MM.1S (cell line): ENCODE results near the gene NUP210L.

Experiments
- DNase-seq: peaks from one replicate; pipeline ENCODE4 v3.0.0-alpha.2; 2015
- H2AFZ ChIP-seq: fragments of 300-600 bp; sonication (generic); 2 replicates; pipeline ENCODE4 v1.6.0; 2016; ENCODE audit warnings: antibody characterized with exemption, low read length
- H3F3A ChIP-seq: fragments of 300-600 bp; sonication (generic); 2 replicates; pipeline ENCODE4 v1.6.1; 2016; ENCODE audit warnings: mild to moderate bottlenecking, antibody characterized with exemption, low read length, moderate library complexity, mixed read lengths; ENCODE audit not compliant: insufficient read depth
- H3K27ac ChIP-seq: fragments of 300-600 bp; sonication (generic); 2 replicates; pipeline ENCODE4 v1.5.1; 2016; ENCODE audit warnings: mild to moderate bottlenecking, low read length
- H3K27me3 ChIP-seq: fragments of 300-600 bp; sonication (generic); replicated peaks from 2 replicates; pipeline ENCODE4 v1.6.0; 2016; ENCODE audit warnings: low read length; ENCODE audit not compliant: insufficient read depth
- H3K36me3 ChIP-seq: fragments of 300-600 bp; sonication (generic); replicated peaks from 2 replicates; pipeline ENCODE4 v1.6.1; 2016; ENCODE audit warnings: mild to moderate bottlenecking, low read length, mixed read lengths; ENCODE audit not compliant: insufficient read depth
- H3K4me1 ChIP-seq: fragments of 300-600 bp; sonication (generic); 2 replicates; pipeline ENCODE4 v1.6.1; 2016; ENCODE audit warnings: low read length, mixed read lengths
- H3K4me2 ChIP-seq: fragments of 300-600 bp; sonication (generic); 2 replicates; pipeline ENCODE4 v1.6.0; 2016; ENCODE audit warnings: low read depth, low read length
- H3K4me3 ChIP-seq: fragments of 300-600 bp; sonication (generic); 2 replicates; pipeline ENCODE4 v1.5.1; 2016; ENCODE audit warnings: low read length, mixed read lengths
- H3K79me2 ChIP-seq: fragments of 300-600 bp; sonication (generic); 2 replicates; pipeline ENCODE4 v1.6.1; 2016; ENCODE audit warnings: mixed run types, low read length, mixed read lengths
- H3K9ac ChIP-seq: fragments of 300-600 bp; sonication (generic); 2 replicates; pipeline ENCODE4 v1.6.1; 2016; ENCODE audit warnings: low read length, mixed read lengths
- H3K9me2 ChIP-seq: fragments of 300-600 bp; sonication (generic); replicated peaks from 2 replicates; pipeline ENCODE4 v1.6.1; 2016; ENCODE audit warnings: mild to moderate bottlenecking, low read length, mixed read lengths; ENCODE audit not compliant: insufficient read depth
- H3K9me3 ChIP-seq: fragments of 300-600 bp; sonication (generic); replicated peaks from 2 replicates; pipeline ENCODE4 v1.6.1; 2016; ENCODE audit warnings: mild to moderate bottlenecking, low read length, mixed read lengths; ENCODE audit not compliant: insufficient read depth
- H4K20me1 ChIP-seq: fragments of 300-600 bp; sonication (generic); 2 replicates; pipeline ENCODE4 v1.6.1; 2016; ENCODE audit warnings: mild to moderate bottlenecking, low read length, moderate library complexity, mixed read lengths; ENCODE audit not compliant: insufficient read depth
- EZH2 ChIP-seq: fragments of 300-600 bp; sonication (generic); optimal IDR thresholded peaks from 2 replicates; pipeline ENCODE3; 2017; ENCODE audit warnings: low read depth, mild to moderate bottlenecking, antibody characterized with exemption, low read length, mixed read lengths
- EZH2phosphoT487 ChIP-seq: fragments of 300-600 bp; sonication (generic); IDR thresholded peaks from 2 replicates; pipeline ENCODE4 v1.6.1; 2018; ENCODE audit warnings: antibody characterized with exemption, low read length
- TF ChIP-seq, protein P1 (sequence below): fragments of 300-600 bp; sonication (generic); IDR thresholded peaks from 2 replicates; pipeline ENCODE4 v1.5.1; 2016; ENCODE audit warnings: antibody characterized with exemption, low read length, mixed read lengths

NUP210L gene

GRCh38 chr1:153978274-153978909, 176.5 kb downstream of the NUP210L start:
- H3K27ac ChIP-seq = no peak overlapping the region
- TF ChIP-seq EZH2phosphoT487 (no peak), EZH2 (no peak)
- TF ChIP-seq, protein P1, sequence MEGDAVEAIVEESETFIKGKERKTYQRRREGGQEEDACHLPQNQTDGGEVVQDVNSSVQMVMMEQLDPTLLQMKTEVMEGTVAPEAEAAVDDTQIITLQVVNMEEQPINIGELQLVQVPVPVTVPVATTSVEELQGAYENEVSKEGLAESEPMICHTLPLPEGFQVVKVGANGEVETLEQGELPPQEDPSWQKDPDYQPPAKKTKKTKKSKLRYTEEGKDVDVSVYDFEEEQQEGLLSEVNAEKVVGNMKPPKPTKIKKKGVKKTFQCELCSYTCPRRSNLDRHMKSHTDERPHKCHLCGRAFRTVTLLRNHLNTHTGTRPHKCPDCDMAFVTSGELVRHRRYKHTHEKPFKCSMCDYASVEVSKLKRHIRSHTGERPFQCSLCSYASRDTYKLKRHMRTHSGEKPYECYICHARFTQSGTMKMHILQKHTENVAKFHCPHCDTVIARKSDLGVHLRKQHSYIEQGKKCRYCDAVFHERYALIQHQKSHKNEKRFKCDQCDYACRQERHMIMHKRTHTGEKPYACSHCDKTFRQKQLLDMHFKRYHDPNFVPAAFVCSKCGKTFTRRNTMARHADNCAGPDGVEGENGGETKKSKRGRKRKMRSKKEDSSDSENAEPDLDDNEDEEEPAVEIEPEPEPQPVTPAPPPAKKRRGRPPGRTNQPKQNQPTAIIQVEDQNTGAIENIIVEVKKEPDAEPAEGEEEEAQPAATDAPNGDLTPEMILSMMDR = no peak
- H3K9me3 ChIP-seq = no peaks in the 10 kb centered on the region
- H3K4me2 ChIP-seq = peak overlapping the region; percentile 75
- H4K20me1 ChIP-seq = no peaks in the 10 kb centered on the region
- peak overlapping the region; percentile 82 for H3K4me3 ChIP-seq
- H3K9ac ChIP-seq = no peak overlapping the region
- peaks cover 12% of the 10 kb centered on the region for H3K36me3 ChIP-seq
- DNase-seq = no peak
- no peaks in the 10 kb centered on the region for H3K27me3 ChIP-seq
- no peaks in the 10 kb centered on the region for H3F3A ChIP-seq
- H3K9me2 ChIP-seq = no peaks in the 10 kb centered on the region
- H2AFZ ChIP-seq = peak overlapping the region; percentile 96
- H3K79me2 ChIP-seq = peaks cover 23% of the 10 kb centered on the region
- H3K4me1 ChIP-seq = peaks cover 15% of the 10 kb centered on the region

DNA sequence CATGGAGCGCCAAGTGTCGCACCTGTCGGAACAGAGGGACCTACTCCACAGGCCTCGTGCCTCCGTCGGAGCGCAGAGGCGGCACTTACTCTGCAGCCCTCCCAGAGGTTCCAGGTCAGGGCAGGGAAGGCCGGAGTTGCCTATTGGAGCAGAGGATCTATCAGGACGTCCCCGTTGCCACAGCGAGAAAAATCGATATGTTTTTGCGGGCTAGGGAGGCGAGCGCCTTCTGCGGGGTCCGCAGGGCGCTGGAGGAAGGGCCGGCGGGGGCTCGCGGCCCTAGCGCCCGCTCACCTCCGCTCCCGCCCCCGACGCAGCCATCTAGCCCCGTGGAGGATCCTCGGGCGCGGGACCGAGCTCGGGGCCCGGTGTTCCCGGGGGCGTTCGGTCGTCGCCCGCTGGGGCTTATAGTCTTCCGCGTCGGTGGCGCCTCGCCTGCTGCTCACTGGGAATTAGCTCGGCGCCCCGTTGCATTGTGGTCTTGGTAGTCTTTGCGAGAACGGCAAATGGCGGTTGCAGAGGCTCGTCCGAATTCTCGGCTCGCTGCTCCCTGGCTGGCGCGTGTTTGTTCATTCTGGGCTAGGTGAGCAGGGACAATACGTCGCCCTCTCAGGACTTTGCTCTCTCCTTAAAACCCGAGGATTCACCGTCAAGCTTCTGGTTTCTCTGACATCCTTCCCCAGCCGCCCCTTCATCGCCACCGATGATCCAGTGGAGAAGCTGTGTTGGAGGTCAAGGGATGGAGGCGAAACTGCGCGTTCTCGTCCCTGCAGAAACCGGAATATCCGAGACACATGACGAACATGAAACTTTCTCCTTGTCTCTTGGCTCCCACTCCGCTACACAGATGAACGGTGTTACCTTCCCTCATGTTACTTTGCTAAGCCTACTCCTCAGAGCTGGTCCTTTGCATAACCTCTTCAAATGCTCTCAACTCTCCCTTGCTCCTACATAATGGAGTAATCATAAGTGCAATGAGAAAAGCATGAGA, 177.3 kb downstream of the NUP210L start, which contains the start of gene JTB:
Gene JTB, minus strand, starts transcription at position 425 of the 991 bp plus-strand sequence. Its CDS starts 422 bp downstream, at position 3.
- no peaks in the 10 kb centered on the region for H3K27me3 ChIP-seq
- peak within 1 kb of the TSS; percentile 81 for H3K9ac ChIP-seq
- DNase-seq = peak; percentile 94
- H3K27ac ChIP-seq = peak within 1 kb of the TSS; percentile 31; the same call in 1 of the 2 replicates
- no peaks in the 10 kb centered on the region for H3K9me2 ChIP-seq
- peaks cover 6% of the 10 kb centered on the region for H3F3A ChIP-seq
- H2AFZ ChIP-seq = peak within 1 kb of the TSS; percentile 96
- peak within 1 kb of the TSS; percentile 82 for H3K4me3 ChIP-seq
- TF ChIP-seq EZH2 = no peak
- TF ChIP-seq, protein P1 = 0 out of 2 replicates have a peak, but pooled peaks have one; percentile 7
- H4K20me1 ChIP-seq = no peaks in the 10 kb centered on the region
- H3K4me2 ChIP-seq = peak within 1 kb of the TSS; percentile 75
- H3K79me2 ChIP-seq = peaks cover 23% of the 10 kb centered on the region
- H3K36me3 ChIP-seq = peaks cover 12% of the 10 kb centered on the region
- H3K9me3 ChIP-seq = no peaks in the 10 kb centered on the region
- peaks cover 15% of the 10 kb centered on the region for H3K4me1 ChIP-seq

GRCh38 chr1:153976819-153977249, 178.0 kb downstream of the NUP210L start:
- H3K4me1 ChIP-seq = peaks cover 21% of the 10 kb centered on the region
- no peak for DNase-seq
- no peaks in the 10 kb centered on the region for H3K9me3 ChIP-seq
- TF ChIP-seq EZH2phosphoT487 = no peak
- TF ChIP-seq, protein P1 = no peak
- TF ChIP-seq EZH2 = no peak
- H3K27ac ChIP-seq = peak overlapping the region; percentile 31; the same call in 1 of the 2 replicates
- H3F3A ChIP-seq = peaks cover 11% of the 10 kb centered on the region
- H4K20me1 ChIP-seq = no peaks in the 10 kb centered on the region
- H2AFZ ChIP-seq = peak overlapping the region; percentile 96
- H3K4me2 ChIP-seq = peak overlapping the region; percentile 75
- H3K9me2 ChIP-seq = no peaks in the 10 kb centered on the region
- H3K4me3 ChIP-seq = peak overlapping the region; percentile 82
- peaks cover 12% of the 10 kb centered on the region for H3K36me3 ChIP-seq
- H3K9ac ChIP-seq = peak overlapping the region; percentile 81
- no peaks in the 10 kb centered on the region for H3K27me3 ChIP-seq
- H3K79me2 ChIP-seq = peaks cover 23% of the 10 kb centered on the region
